Right lobe of liver (tissue), 6 donors: ENCODE data around the gene KCNAB1. TPM values are rescaled to one million over a fixed set of nuclear protein-coding genes. Genes with fewer than 3 reads are reported as not detected.
A peak's percentile ranks its signal among the peaks of the same experiment; 100 is the strongest.

Experiments used
- ATAC-seq, 4 donors: fragments of 200-7000 bp; cut with Tn5 transposase; one replicate each; pipeline ENCODE4 v1.9.1; 2020; ENCODE audit warnings: mild to moderate bottlenecking in 4 of 4, moderate library complexity in 4 of 4
- DNase-seq, 3 donors: peaks; one replicate each; pipeline ENCODE4 v3.0.0-alpha.2; 2020
- H3K27ac ChIP-seq, 3 donors: fragments of 200-600 bp; one replicate each; pipeline ENCODE4 v1.8.0; 2022
- H3K27me3 ChIP-seq, 2 donors: fragments of 200-600 bp; one replicate each; pipeline ENCODE4 v1.8.0; 2022
- H3K36me3 ChIP-seq, 4 donors: fragments of 200-600 bp; sonication (generic) in 1 of 4; one replicate each; pipeline versions ENCODE4 v1.5.1 to v1.8.0; 2017 to 2022; ENCODE audit warnings: control low read depth in 1 of 4
- H3K4me1 ChIP-seq, 4 donors: fragments of 200-600 bp; sonication (generic) in 1 of 4; one replicate each; pipeline versions ENCODE4 v1.5.1 to v1.8.0; 2017 to 2022; ENCODE audit warnings: control low read depth in 1 of 4
- H3K4me3 ChIP-seq, 3 donors: fragments of 200-600 bp; one replicate each; pipeline ENCODE4 v1.8.0; 2022
- H3K9me3 ChIP-seq, 4 donors: fragments of 200-600 bp; sonication (generic) in 1 of 4; one replicate each; pipeline versions ENCODE4 v1.5.1 to v1.8.0; 2017 to 2022; ENCODE audit warnings: control low read depth in 1 of 4
- POLR2A ChIP-seq: fragments of 450-650 bp; IDR thresholded peaks from one replicate; pipeline ENCODE4 v1.6.1; 2017; ENCODE audit warnings: antibody characterized with exemption, mild to moderate bottlenecking
- WGBS: methylation state at CpG from one replicate; pipeline ENCODE4 v1.1.6; 2018; ENCODE audit warnings: low coverage, low lambda C conversion rate; ENCODE audit not compliant: insufficient coverage; ENCODE audit errors: missing lambda C conversion rate; 5-methylcytosine and 5-hydroxymethylcytosine counted together
- intact Hi-C, 2 donors: fragments of 100-400 bp; cut with DNase I; formaldehyde crosslinking; loops; one replicate each; pipeline versions ENCODE4 v1.11.2 to v1.14.1; 2022
- total RNA-seq, 6 experiments: library from RNA; depleted of rRNA in 2 of 6; stranded (reverse); fragments of >200 nt in 2 of 6; fragmentation: NEBNext Ultra II Directional in 3 of 6; extraction: Animal tissue kit (Norgen Biotek cat#: 25700) in 3 of 6; gene quantifications; one replicate each; pipeline versions ENCODE4 v1.1.0 to v1.2.4, GENCODE V29; 2016 to 2023
- TF ChIP-seq, protein P1 (sequence below), 4 donors: fragments of 200-600 bp in 3 of 4; fragments of 450-650 bp in 1 of 4; IDR thresholded peaks; one replicate each; pipeline versions ENCODE4 v1.5.1 to v1.8.0; 2016 to 2022; ENCODE audit warnings: antibody characterized with exemption in 4 of 4, mild to moderate bottlenecking in 2 of 4
- donor health status: DM: no; HTN: yes; CAD: no.
- donor health status: DM: no; HTN: no; CAD: no.
- donor health status: DM: no; HTN: no; CAD: no.
- donor health status: DM: no; HTN: yes; CAD: no.
- donor health status: DM: no; HTN: yes; CAD: no.

The KCNAB1 gene
- total RNA-seq, 6 experiments from 2014 or later: 0.15 to 1.8 (median 0.64) TPM; not detected in 2

GRCh38 chr3:156478891-156479290 lies 358.5 kb downstream of the KCNAB1 start:
- ATAC-seq (no peak), DNase-seq (no peak)
- no peaks in the 10 kb centered on the region for H3K27me3 ChIP-seq
- no peaks in the 10 kb centered on the region for H3K9me3 ChIP-seq
- no peak overlapping the region for H3K27ac ChIP-seq
- H3K36me3 ChIP-seq: no peaks in the 10 kb centered on the region
- WGBS: 82% methylated on average over 2 of the region's 2 CpGs
- intact Hi-C loops: no loop called here
- no peak for TF ChIP-seq POLR2A
- TF ChIP-seq, protein P1, sequence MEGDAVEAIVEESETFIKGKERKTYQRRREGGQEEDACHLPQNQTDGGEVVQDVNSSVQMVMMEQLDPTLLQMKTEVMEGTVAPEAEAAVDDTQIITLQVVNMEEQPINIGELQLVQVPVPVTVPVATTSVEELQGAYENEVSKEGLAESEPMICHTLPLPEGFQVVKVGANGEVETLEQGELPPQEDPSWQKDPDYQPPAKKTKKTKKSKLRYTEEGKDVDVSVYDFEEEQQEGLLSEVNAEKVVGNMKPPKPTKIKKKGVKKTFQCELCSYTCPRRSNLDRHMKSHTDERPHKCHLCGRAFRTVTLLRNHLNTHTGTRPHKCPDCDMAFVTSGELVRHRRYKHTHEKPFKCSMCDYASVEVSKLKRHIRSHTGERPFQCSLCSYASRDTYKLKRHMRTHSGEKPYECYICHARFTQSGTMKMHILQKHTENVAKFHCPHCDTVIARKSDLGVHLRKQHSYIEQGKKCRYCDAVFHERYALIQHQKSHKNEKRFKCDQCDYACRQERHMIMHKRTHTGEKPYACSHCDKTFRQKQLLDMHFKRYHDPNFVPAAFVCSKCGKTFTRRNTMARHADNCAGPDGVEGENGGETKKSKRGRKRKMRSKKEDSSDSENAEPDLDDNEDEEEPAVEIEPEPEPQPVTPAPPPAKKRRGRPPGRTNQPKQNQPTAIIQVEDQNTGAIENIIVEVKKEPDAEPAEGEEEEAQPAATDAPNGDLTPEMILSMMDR (IDR thresholded peaks at IDR 0.05): no peak
- H3K4me1 ChIP-seq: no peaks in the 10 kb centered on the region
- no peak overlapping the region for H3K4me3 ChIP-seq

- no peaks in the 10 kb centered on the region for H3K36me3 ChIP-seq
- ATAC-seq (no peak), DNase-seq (no peak)
- no peak overlapping the region for H3K27ac ChIP-seq
- 31% methylated on average over 1 of the region's 1 CpG for WGBS
- TF ChIP-seq, protein P1 (IDR thresholded peaks at IDR 0.05): no peak
- TF ChIP-seq POLR2A: no peak
- H3K4me1 ChIP-seq: no peaks in the 10 kb centered on the region
- intact Hi-C loops: no loop called here
- no peaks in the 10 kb centered on the region for H3K9me3 ChIP-seq
- H3K27me3 ChIP-seq: no peaks in the 10 kb centered on the region
- H3K4me3 ChIP-seq: no peak overlapping the region
Observed at GRCh38 chr3:156479604-156480003, 359.2 kb downstream of the KCNAB1 start.

GRCh38 chr3:156480949-156481348 lies 360.6 kb downstream of the KCNAB1 start:
- WGBS: 72% methylated on average over 2 of the region's 2 CpGs
- Histone ChIP-seq H3K27me3 (no peaks in the 10 kb centered on the region), H3K36me3 (no peaks in the 10 kb centered on the region), H3K9me3 (no peaks in the 10 kb centered on the region), H3K4me3 (no peak overlapping the region), H3K4me1 (no peaks in the 10 kb centered on the region), H3K27ac (no peak overlapping the region)
- no peak for ATAC-seq
- no peak for DNase-seq
- no peak for TF ChIP-seq POLR2A
- TF ChIP-seq, protein P1 (IDR thresholded peaks at IDR 0.05): no peak
- intact Hi-C loops: no loop called here

DNA sequence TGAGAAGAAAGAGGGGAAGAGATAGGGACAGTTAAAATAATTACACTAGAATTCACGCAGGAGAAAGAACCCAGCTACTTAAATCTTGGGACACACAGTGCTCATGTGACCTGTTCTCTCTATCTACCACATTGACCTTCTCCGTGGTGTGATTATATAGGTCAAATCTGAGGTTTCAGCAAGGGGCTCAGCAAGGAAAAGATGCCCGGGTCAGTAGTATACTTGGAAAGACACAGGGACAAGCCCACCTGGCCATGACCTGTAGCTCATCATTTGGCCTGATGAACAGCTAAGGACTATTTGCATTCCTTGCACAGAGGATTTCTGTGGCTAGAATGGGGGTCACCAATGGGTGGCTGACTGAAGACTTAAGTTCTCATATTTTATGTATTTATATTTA lies 362.6 kb downstream of the KCNAB1 start:
- H3K36me3 ChIP-seq: no peaks in the 10 kb centered on the region
- DNase-seq (no peak), ATAC-seq (no peak)
- WGBS: 83% methylated on average over 2 of the region's 3 CpGs
- TF ChIP-seq, protein P1 (IDR thresholded peaks at IDR 0.05): no peak
- no peak for TF ChIP-seq POLR2A
- no peaks in the 10 kb centered on the region for H3K4me1 ChIP-seq
- no peaks in the 10 kb centered on the region for H3K9me3 ChIP-seq
- no peak overlapping the region for H3K27ac ChIP-seq
- intact Hi-C loops: no loop called here
- no peaks in the 10 kb centered on the region for H3K27me3 ChIP-seq
- H3K4me3 ChIP-seq: no peak overlapping the region

DNA sequence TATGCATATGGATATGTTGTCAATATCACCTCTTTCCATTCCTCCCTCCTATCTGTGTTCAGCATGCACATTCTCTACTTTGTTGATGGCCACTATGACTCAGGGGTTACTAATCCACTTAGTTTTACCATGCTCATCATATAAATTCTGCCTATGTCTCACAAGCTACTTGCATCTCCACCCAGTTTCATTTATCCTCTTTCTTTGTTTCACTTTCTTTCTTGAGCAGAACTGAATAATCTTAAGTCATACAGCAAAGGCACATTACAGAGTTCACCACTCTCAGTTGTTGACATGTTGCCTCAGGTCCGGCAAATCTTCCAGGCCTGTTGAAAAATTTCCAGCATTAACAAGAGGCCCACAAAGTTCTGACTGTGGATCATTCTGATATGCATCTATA lies 363.0 kb downstream of the KCNAB1 start:
- Histone ChIP-seq H3K9me3 (no peaks in the 10 kb centered on the region), H3K4me1 (no peaks in the 10 kb centered on the region), H3K27me3 (no peaks in the 10 kb centered on the region), H3K27ac (peak overlapping the region in 1 of 3 donors; percentile 19), H3K36me3 (no peaks in the 10 kb centered on the region), H3K4me3 (no peak overlapping the region)
- DNase-seq (no peak), ATAC-seq (peak; percentile 45 to 78 (median 64))
- no peak for TF ChIP-seq POLR2A
- TF ChIP-seq, protein P1 (IDR thresholded peaks at IDR 0.05): no peak
- WGBS: 53% methylated on average over 1 of the region's 1 CpG
- intact Hi-C loops: no loop called here
